K562 (cell line): Measurements from ENCODE around the gene RESP18. TPM values are rescaled to one million over a fixed set of nuclear protein-coding genes. Genes with fewer than 3 reads are reported as not detected.

Experiments
- FOXK2 ChIP-seq, 2 experiments: fragments of 450-650 bp; IDR thresholded peaks in 1 of 2; conservative IDR thresholded peaks in 1 of 2; 2 replicates each; pipeline ENCODE4 v1.6.1; 2016; ENCODE audit warnings: low read depth in 2 of 2, mild to moderate bottlenecking in 1 of 2
- RREB1 ChIP-seq: fragments of 250-450 bp; sonication (Bioruptor Pico); IDR thresholded peaks from 2 replicates; pipeline ENCODE4 v1.4.0; 2020
- STAT5A ChIP-seq: IDR thresholded peaks from 2 replicates; pipeline ENCODE4 v1.6.1; 2012; ENCODE audit warnings: low read length, inconsistent platforms, borderline replicate concordance
- ZBTB7A ChIP-seq: IDR thresholded peaks from 2 replicates; pipeline ENCODE4 v1.6.1; 2011; ENCODE audit warnings: low read depth, mild to moderate bottlenecking, low read length, moderate library complexity, borderline replicate concordance; ENCODE audit not compliant: control insufficient read depth
- polyA plus RNA-seq, 8 experiments: library from polyadenylated mRNA; depleted of rRNA in 4 of 8; stranded (reverse) in 5 of 8; unstranded in 3 of 8; fragments of >200 nt; fragmentation: Nextera tagmentation in 2 of 8; fragmentation: Illumina TruSeq in 1 of 8; extraction: Ambion mirVana in 2 of 8; extraction: Trizol in 1 of 8; gene quantifications; 2 replicates each; pipeline versions ENCODE4 v1.2.1 to v1.2.3, GENCODE V29; 2011 to 2014; ENCODE audit warnings: inconsistent platforms in 1 of 8, missing spikeins in 1 of 8
- total RNA-seq, 7 experiments: library from RNA; depleted of rRNA in 6 of 7; stranded (reverse); fragments of >200 nt in 6 of 7; fragmentation: Illumina TruSeq in 2 of 7; extraction: Trizol in 2 of 7; gene quantifications; 2 replicates each; pipeline versions ENCODE4 v1.2.1 to v1.2.3, GENCODE V29; 2011 to 2021; ENCODE audit warnings: low replicate concordance in 1 of 7
- TF ChIP-seq, protein P1 (sequence below), 2 experiments: fragments of 450-650 bp; formaldehyde crosslinking in 1 of 2; IDR thresholded peaks; 2 replicates each; pipeline versions ENCODE4 v1.4.0 to v1.6.1; 2014 to 2020; ENCODE audit warnings: mild to moderate bottlenecking in 2 of 2, borderline replicate concordance in 1 of 2, low read depth in 1 of 2
- TF ChIP-seq, protein P2 (sequence below): fragments of 450-650 bp; formaldehyde crosslinking; IDR thresholded peaks from 2 replicates; pipeline ENCODE4 v1.4.0; 2020; ENCODE audit warnings: mild to moderate bottlenecking, moderate library complexity

Gene RESP18
- total and polyA plus RNA-seq, 9 of the 15 experiments (the other 6 are each of a cell fraction or from before 2014, with no cell fraction given), result not detected

DNA sequence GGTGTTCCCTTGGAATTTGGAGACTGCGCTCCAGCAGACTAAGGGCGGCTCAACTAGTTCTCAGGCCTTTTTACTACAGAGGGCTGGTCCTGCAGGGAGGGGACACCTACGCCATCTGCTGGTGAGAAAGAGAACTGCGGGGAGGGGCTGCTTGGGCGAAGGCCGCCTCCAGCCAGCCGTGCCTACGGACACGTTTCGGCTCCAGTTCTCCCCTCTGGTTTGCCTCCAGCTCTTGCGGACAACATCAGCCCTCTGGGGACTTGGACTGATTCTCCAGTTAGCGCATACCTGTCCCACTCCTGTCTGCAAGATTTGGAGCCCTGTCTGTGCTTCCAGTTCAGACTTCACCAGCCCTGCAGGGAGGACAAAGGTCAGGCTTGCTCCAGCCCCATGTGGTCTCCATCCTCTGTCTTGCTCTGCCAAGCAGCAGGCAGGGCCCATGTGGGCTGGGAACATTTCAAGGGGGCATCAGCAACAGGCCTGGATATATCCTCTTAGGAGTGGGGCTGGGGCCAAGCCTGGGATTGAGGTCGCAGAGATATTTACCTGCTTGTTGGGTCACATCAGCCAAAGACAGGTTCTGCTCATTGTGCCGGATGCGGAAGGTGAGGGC lies 33.7 kb downstream of the RESP18 start (continued):
- TF ChIP-seq, protein P1, sequence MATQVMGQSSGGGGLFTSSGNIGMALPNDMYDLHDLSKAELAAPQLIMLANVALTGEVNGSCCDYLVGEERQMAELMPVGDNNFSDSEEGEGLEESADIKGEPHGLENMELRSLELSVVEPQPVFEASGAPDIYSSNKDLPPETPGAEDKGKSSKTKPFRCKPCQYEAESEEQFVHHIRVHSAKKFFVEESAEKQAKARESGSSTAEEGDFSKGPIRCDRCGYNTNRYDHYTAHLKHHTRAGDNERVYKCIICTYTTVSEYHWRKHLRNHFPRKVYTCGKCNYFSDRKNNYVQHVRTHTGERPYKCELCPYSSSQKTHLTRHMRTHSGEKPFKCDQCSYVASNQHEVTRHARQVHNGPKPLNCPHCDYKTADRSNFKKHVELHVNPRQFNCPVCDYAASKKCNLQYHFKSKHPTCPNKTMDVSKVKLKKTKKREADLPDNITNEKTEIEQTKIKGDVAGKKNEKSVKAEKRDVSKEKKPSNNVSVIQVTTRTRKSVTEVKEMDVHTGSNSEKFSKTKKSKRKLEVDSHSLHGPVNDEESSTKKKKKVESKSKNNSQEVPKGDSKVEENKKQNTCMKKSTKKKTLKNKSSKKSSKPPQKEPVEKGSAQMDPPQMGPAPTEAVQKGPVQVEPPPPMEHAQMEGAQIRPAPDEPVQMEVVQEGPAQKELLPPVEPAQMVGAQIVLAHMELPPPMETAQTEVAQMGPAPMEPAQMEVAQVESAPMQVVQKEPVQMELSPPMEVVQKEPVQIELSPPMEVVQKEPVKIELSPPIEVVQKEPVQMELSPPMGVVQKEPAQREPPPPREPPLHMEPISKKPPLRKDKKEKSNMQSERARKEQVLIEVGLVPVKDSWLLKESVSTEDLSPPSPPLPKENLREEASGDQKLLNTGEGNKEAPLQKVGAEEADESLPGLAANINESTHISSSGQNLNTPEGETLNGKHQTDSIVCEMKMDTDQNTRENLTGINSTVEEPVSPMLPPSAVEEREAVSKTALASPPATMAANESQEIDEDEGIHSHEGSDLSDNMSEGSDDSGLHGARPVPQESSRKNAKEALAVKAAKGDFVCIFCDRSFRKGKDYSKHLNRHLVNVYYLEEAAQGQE (IDR thresholded peaks at IDR 0.05; ENCODE audit: borderline replicate concordance), result peak; percentile 79
- TF ChIP-seq, protein P1 (CRISPR knock-in tag; IDR thresholded peaks at IDR 0.05; ENCODE audit: low read depth), result no peak
- TF ChIP-seq FOXK2 (conservative IDR thresholded peaks at IDR 0.05 in 1 of 2, IDR thresholded peaks at IDR 0.05 in 1 of 2; ENCODE audit: low read depth in 2 of 2) (no peak), STAT5A (no peak), RREB1 (no peak), ZBTB7A (peak; percentile 17; the same call in 1 of the 2 replicates)
- TF ChIP-seq, protein P2, sequence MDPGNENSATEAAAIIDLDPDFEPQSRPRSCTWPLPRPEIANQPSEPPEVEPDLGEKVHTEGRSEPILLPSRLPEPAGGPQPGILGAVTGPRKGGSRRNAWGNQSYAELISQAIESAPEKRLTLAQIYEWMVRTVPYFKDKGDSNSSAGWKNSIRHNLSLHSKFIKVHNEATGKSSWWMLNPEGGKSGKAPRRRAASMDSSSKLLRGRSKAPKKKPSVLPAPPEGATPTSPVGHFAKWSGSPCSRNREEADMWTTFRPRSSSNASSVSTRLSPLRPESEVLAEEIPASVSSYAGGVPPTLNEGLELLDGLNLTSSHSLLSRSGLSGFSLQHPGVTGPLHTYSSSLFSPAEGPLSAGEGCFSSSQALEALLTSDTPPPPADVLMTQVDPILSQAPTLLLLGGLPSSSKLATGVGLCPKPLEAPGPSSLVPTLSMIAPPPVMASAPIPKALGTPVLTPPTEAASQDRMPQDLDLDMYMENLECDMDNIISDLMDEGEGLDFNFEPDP (CRISPR knock-in tag), result no peak
